NT2/D1 (cell line): Measurements from ENCODE around the gene TTC19.

Experiments used
- SUZ12 ChIP-seq: IDR thresholded peaks from 2 replicates; pipeline ENCODE4 v1.6.1; 2011; ENCODE audit not compliant: insufficient read length, insufficient read depth; ENCODE audit errors: extremely low read depth
- ZNF274 ChIP-seq: IDR thresholded peaks from 2 replicates; pipeline ENCODE4 v1.6.1; 2011; ENCODE audit warnings: mild to moderate bottlenecking, low read depth, low read length

DNA sequence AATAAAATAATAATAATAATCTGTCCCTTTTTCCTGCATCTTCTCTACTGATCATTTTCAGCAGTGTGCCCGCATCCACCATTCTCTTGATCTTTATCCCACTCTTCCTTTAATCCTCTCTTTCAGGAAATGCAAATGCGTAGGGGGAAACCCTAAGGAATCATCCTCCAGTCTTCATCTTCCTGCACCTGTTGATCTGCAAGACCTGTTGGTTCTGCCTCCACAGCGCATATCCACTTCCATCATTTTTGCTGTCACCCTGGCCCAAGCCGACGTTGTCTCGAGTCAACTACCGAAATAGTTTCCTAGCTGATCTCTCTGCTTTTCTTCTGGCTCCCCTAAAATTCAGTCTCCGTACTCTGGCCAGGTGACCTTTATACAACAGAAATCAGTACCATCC lies 30.2 kb upstream of the TTC19 start:
- TF ChIP-seq ZNF274, result no peak
- no peak for TF ChIP-seq SUZ12
